ENCODE data around the gene RTP5.
"Not testable (repeated sequence)": the region's sequence is repeated elsewhere in the genome, so short reads cannot be mapped to it uniquely, and the experiment has no call there.

Gene RTP5

DNA sequence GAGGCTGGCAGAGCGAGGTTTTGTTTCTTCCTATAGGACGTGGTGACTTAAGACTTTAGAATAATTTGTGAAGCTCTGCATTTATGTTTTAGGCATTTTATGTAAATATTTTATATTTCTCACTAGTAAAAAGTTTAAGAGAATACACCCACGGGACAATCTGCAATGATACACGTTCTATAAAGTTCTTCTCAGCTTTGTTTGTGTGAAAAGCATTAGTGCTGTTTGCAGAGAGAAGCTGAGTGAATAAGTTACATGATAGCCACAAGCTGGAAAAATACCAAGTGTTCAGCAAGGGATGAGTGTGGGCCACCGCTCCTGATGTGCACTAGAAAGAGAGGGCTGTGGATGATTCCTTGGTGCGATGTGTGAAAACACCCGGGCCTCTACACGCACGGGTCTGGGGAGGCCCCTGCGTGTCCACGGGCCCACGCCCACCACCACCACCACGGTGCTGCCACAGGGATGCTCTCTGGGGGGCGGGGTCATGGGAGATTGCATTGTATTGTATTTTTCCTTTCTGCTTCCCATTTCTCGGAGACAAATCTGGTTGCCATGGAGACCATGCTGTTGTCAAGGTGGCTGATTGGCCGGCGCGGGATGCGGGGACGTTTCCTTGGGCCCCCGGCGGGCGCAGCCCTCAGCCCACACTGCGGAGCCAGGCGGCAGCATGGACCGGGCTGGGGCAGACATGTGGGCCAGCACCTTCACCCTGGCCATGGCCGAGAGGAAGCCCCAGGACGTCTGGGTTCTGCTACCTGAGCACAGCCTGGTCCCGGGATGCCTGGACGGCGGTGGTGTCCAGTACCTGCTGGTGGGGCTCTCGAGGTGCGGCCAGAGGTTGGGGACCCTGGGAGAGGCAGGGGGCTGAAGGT, at the start of gene RTP5:
RTP5 (plus strand) TSS at position 643 of the 875 bp plus-strand sequence; CDS start at position 671, 28 bp downstream.
- DNase-seq, result no peak

DNA sequence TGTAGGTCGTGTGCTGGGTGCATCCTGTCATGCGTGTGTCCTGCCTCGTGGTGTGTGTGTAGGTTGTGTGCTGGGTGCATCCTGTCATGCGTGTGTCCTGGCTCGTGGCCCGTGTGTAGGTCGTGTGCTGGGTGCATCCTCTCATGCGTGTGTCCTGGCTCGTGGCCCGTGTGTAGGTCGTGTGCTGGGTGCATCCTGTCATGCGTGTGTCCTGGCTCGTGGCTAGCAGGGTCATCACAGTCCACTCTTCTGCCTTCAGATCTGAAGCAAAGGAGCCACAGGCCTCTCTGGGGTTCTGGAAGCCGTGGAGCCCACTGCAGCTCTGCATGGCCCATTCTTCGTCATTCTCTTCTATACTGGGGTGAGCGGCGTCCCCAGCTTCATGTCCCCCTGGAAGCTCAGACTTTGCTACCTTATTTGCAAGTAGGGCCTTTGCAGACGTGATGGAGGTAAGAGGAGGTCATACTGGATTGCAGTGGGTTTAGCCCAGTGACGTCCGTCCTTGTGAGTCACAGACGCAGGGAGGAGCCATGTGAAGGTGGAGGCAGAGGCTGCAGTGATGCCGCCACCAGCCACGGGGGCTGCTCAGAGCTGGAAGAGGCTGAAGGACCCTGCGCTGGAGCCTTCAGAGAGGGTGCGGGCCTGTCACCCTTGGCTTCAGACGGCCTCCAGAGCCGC, 49.4 kb upstream of the RTP5 start:
- DNase-seq, result not testable (repeated sequence)

DNA sequence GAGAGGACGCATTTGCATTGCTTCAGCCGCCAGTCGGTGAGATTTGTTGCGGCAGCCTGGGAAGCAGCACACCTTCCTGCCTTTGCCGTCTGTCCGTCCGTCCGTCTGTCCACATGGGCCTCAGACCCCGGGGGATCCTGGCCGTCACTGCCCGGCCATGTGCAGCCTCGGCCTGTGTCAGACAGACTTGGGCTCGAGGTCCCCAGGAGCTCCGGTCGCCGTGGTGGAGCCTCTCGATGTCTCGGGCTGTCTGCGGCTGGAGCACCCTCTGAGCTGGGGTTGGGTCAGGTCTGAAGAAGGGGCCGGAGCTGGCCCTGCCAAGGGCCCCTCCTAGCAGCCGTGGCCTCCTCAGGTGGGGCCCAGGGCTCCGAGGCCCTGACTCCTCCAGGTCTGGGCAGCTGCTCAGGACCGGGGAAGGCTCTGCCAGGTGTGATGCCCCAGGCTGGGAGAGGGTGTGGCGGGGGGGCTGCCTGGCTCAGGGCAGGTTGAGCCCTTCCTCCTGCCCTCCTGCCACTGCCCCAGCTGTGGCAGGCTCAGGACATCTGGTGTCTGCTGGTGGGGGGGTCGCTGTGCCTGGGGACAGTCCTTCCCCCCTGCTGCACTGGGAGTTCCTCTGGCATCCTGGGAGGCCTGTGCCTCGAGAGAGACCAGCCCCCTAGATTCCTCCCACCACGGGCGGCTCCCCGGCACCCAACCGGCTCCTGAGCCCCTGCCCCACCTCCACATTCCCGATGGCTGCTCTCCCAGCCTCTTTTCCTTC, 48.7 kb upstream of the RTP5 start:
- no peak for DNase-seq

DNA sequence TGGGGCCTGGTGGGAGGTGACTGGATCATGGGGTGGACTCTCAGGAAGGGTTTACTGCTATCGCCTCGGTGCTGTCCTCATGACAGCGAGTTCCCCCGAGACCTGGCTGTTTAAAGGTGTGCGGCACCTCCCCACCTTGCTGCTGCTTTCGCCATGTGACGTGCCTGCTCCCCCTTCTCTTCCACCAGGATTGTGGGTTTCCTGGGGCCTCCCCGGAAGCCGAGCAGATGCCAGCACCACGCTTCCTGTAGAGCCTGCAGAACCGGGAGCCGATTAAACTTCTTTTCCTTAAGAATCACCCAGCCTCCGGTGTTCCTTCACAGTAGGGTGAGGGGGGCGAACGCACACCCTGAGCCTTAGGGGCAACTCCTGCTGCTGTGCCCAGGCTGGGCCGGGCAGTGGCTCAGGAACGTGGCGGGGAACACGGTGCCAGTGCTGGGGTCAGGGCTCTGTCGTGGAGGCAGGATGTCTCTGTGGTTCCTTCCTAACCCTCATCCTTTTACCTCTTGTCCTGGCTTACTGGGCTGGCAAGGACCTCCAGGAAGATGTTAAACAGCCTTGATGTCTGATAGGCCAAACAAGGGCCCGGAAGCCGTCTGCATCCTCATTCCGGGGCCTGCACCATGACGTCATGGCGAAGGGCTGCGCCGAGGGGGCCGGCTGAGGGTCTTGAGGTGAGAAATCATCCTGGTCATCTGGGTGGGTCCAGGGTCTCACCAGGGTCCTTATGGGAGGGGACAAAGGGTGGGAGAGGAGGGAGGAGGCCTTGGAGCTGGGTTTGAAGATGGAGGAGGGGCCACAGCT, 47.9 kb upstream of the RTP5 start:
- no peak for DNase-seq

DNA sequence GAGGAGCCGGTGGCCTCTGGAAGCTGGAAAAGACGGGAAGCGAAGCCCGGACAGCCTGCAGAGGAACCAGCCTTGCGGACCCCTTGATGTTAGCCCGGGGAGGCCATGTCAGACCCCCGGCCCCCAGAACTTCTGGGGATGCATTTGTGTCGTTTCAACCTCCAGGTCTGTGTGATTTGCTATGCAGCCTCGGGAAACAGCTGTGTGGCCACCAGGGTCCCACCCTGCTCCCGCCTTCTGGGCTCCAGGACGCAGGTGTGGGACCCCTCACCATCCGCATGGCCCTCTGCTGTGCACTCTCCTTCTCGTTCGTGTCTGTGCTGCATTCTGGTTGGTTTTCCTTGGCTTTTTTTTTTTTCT, 47.3 kb upstream of the RTP5 start:
- no peak for DNase-seq

DNA sequence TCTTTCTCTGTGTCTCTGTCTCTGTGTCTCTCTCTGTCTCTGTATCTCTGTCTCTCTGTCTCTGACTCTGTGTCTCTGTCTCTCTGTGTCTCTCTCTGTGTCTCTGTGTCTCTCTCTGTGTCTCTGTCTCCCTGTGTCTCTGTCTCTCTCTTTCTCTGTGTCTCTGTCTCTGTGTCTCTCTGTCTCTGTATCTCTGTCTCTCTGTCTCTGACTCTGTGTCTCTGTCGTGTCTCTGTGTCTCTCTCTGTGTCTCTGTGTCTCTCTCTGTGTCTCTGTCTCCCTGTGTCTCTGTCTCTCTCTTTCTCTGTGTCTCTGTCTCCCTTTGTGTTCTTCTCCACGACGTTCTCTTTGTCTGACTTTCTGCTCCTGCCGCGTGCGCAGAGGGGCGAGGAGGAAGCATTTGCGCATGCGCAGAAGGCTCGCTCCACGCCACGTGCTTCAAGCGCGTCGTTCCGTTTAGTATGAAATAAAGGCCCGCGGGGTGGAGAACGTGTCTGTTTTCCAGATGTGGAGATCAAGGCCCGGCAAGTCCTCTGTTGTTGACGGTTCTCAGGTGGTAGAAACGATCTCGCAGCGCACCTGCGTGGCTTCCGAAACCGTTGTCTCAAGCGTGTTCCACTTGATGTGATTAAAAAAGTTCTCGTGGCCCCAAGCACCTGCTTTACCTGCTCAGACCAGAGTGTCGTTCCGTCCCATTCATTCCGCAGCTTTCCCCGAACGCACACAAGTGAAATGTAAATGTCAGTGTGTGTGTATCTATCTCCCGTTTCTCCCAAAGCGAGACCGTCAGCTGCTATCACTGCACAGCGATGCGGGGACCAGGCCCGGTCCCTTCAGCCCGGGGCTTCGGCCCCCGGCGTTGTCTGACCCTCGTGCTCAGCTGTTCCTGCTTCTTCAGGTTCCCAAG, 45.7 kb upstream of the RTP5 start:
- not testable (repeated sequence) for DNase-seq

DNA sequence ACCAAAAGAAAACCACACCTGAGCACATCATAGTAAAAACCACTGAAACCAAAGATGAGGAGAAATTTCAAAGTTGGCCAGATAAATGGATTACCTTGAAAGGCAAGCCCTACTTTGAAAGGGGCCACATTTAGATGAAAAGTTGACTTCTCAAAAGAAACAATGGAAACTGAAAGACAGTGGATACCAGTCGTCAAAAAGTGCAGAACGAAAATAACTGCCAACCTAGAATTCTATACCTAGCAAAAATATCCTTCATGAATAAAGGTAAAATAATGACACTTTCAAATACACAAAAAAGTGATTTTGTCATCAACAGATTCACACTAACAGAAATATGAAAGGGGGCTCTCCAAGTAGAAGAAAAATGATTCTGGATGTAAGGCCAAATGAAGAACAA, 42.1 kb upstream of the RTP5 start:
- DNase-seq, result no peak

DNA sequence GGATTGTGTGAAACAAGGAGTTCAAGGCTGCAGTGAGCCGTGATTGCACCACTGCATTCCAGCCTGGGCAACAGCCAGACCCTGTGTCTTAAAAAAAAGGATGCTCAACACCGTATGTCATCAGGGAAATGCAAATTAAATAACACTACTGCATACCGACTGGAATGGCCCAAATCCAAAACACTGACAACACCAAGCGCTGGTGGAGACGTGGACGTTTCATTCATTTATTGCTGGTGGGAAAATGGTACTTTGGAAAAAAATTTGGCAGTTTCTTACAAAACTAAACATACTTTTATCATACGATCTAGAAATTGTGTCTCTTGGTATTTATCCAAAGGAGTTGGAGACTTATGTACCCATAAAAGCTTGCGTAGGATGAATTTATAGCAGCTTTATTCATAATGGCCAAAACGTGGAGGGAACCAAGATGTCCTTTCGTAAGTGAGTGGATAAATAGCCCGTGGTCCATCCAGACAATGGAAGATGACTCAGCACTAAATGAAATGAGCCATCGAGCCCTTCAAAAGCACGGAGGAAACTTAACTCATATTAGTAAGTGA, 36.3 kb upstream of the RTP5 start:
- no peak for DNase-seq

DNA sequence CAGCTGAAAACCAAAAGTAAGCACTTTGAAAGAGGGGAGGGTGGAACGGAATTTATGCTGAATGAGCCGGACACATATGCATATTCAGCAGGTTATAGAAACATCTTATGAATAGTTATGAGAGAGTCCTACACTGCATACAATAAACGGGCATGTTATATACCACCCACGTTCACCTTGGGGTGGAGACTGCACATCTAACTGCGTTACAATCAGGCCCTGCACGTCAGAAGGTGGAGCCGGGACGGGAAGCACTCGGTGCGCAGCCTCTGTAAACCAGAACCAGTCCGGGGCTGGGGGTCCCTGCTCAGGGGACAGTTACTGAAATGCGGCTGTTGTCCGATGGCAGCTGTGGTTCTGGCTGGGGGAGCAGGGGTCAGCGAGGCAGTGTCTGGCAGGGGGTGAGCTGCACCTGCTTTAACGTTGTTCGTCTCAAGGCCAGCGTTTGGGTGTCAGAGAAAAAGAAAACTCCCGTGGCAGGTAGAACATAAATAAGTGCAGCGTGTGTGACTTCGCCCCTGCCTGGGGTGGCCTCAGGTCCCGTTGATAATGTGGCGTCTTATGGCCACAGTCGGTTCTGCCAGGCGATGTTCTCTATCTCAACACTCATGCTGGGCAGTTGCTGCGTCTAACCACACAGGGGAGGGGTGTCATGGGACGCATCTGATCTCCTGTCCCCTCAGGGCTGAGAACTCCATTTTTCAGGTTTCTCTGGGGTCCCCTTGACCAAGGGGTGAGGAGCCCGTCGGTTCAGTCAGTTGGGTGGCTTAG, 35.6 kb upstream of the RTP5 start:
- DNase-seq, result not testable (repeated sequence)

DNA sequence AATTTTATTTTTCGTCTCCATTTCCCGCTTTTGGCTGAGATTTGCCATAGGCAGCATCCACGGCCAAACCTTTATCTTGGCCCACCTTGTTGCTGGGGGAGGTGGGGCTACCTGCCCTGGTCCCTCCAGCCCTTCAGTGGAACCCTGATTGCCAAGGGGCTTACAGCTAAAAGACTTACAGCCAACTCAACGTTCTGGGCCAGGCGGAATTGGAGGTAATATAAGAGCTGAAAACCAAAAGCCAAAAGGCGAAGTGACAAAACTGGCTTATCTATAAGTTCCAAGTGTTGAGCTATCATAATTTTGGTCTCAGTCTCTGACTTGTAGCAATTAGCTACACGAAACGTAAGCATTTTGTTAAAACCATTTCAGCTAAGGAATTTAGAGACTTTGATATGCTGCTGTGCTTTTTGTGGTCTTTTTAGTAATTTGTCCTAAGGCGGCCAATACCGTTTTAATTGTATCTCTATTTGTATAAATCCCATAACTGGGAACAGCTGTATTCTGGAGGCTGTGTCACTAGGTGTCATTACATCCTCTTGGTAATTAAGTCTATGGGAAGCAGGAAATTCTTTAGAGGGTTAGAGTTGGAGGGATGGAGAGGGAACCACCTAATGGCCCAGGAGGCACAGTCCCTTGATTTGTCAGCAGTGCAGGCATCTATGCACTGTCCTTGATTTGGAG, 34.9 kb upstream of the RTP5 start:
- DNase-seq, result no peak

DNA sequence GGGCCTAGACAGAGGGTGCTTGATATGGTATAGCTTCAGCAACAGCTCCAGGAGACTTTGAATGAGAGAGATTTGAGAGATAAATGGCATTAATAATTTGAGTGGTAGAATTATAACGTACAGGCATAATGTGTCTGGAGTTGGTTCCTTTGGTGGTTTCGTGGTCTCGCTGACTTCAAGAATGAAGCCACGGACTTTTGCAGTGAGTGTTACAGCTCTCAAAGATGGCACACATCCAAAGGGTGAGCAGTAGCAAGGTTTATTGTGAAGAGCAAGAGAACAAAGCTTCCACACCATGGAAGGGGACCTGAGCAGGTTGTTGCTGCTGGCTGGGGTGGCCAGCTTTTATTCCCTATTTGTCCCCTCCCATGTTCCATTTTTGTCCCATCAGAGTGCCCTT, 33.9 kb upstream of the RTP5 start:
- no peak for DNase-seq

DNA sequence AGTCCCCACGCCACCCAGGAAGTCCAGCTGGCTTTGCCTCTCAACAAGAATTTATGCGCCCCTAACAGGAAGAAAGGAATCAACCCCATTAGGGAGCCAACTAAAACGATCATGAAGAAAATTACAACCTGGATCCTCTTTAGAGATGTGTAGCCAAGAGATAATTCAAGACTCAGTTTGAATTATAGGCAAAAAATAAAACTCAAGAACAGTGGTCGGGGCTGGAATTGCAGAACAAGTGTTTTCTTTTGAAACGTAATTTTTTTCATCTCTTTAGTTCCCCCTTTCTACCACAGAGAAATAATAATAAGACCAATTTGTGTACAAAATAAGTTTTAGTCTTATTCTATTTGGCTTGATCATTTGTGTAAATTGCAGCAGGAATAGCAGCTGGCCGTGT, 33.2 kb upstream of the RTP5 start:
- DNase-seq, result no peak

DNA sequence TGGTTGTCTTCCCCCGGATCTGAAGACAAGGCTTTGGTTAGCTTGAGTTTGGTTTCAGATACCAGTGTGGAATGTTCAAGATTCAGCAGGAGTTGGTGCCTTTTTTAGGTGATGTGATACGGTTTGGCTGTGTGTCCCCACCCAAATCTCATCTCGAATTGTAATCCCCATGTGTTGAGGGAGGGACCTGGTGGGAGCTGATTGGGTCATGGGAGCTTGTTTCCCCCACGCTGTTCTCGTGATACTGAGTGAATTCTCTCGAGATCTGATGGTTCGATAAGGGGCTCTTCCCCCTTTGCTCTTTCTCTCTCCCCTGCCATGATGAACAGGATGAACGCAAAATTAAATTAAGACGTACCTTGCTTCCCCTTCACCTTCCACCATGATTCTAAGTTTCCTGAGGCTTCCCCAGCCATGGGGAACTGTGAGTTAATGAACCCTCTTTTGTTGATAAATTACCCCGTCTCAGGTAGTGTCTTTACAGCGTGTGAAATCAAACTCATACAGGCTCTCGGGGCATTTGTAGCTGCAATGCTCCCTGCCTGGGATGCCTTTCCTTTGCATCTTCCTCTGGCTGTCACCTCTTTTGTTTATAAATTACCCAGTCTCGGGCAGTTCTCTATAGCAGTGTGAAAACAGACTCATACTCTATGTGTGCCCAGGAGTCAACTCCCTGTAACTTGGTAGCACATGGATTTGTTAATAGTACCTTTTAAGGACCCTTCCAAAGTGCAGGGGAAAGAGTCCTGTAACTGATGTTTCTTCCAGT, 32.1 kb upstream of the RTP5 start:
- no peak for DNase-seq

DNA sequence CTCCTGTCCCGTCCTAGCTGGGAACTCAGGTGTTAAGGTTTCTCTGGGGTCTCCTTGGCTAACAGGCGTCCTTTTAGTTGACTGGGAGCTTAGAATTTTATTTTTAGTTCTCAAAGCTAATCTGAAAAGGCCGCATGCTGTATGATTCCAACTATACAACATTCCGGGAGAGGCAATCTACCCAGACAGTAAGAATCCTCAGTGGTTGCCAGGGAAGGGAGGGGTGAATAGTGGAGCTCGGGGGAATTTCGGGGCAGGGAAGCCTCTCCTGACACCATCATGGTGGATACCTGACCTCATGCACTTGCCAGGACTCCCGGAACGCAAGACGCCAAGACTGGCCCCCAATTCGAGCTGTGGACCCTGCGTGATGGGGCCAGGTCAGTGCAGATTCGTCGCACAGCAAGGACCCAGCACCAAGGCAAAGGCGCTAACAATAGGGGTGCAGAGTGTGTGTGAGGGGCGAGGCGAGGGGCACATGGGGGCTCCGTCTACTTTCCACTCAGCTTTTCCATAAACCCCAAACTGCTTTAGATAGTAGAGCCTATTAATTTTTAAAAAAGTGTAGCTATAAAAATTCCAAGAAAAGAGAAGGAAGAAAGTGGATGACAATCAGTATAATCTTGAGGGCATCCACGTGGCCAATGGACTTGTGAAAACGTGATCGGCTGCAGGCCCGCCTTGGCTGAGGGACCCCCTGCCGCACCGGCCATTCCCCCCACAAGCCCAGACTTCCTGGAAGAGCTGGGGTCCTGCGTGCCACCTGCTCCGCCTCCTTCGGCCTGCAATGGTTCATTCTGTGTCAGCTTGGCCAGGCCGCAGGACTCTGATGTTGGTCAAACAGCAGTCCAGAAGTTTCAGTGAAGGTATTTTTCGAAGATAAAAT, 28.1 kb upstream of the RTP5 start:
- DNase-seq, result no peak

DNA sequence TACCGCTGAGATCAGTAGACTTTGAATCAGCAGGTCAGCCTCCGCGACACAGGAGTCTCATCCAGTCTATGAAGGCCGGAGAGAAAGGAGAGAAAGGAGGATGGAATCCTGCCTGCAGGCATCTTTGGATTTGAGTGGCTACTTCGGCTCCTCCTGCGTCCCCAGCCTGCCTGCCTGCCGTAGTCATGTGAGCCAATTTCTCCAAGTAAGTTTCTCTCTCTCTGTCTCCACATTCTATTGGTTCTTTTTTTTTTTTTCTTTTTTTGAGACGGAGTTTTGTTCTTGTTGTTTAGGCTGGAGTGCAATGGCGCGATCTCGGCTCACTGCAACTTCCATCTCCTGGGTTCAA, 27.5 kb upstream of the RTP5 start:
- DNase-seq, result no peak

DNA sequence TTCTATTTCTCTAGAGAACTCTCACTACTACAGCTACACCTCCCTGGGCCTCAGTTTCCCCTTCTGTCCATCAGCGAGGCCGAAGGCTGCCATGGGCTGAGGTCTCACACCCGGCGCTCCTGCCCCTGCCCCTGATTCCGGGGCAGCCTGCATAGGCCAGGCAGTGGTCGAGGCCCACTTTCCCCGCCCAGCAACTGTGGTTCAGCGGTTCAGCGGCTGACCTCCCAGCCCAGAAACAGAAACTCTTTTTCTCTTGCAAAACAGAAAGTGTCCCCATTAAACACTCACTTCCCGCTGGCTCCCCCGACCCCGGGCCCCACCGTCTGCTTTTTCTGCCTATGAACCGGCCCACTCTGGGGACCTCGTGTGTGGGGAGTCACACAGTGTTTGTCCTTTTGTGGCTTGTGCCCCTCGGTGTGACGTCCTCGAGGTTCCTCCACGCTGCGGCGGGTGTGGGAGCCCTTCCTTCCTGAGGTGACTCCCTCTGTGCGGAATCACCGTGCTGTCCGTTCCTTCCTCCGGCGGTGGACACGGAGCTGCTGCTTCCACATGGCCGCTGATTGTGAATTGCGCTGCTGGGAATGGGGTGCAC, 26.8 kb upstream of the RTP5 start:
- DNase-seq, result no peak

DNA sequence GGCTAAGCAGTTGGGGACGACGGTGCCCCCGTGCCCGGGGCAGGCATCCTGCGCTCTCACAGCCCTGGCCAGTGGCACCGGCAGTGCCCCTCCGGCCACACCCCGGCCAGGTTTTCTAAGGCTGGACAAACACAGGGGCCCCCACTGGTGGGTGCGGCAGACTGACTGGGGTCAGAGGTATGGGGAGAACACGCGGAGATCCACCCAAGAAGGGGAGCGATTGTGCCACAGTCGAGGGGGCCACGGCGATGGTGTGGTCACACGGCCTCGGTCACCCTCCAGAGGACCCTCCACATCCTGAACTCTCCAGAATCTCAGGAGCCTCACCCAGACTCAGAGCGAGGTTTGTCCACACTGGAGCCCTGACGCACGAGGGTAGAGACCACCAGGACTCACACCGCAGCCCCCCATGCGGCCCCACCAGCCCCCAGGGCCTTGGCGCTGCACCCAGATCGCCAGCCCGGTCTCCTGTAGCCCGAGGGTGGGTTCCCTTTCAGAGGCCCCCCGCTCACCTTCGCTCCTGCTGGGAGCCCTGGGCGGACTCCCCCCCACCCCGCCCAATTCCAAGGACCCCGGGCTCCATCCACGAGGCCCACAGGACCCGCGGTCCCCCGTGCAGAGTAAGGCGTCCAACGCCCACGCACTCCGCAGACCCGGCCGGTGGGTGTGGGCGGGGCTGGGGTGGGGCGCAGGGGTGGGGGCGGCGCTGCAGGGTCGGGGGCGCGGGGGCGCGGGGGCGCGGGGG, 26.0 kb upstream of the RTP5 start:
- DNase-seq, result no peak
